NCI-H774 (cell line): Measurements from ENCODE around the gene DNM3.

Experiments used
- DNase-seq: peaks from one replicate; lab custom pipeline; 2025; lab: John Stamatoyannopoulos, UW

DNM3 gene

GRCh38 chr1:172238965-172239364 is 397.7 kb downstream of the DNM3 start:
- no peak for DNase-seq

- DNase-seq, result no peak
These were observed 398.6 kb downstream of the DNM3 start for GRCh38 chr1:172239901-172240300.

GRCh38 chr1:172241540-172241939 is 400.2 kb downstream of the DNM3 start:
- no peak for DNase-seq

- no peak for DNase-seq
These were observed 403.6 kb downstream of the DNM3 start for GRCh38 chr1:172244865-172245264.

GRCh38 chr1:172245788-172246187 is 404.5 kb downstream of the DNM3 start:
- DNase-seq, result no peak

GRCh38 chr1:172246521-172247390 is 405.5 kb downstream of the DNM3 start:
- no peak for DNase-seq

- no peak for DNase-seq
These were observed 410.2 kb downstream of the DNM3 start for GRCh38 chr1:172251486-172251885.

GRCh38 chr1:172252321-172252720 is 411.0 kb downstream of the DNM3 start:
- DNase-seq, result no peak

- DNase-seq, result no peak
These were observed 411.7 kb downstream of the DNM3 start for GRCh38 chr1:172252958-172253357.

- no peak for DNase-seq
These were observed 413.4 kb downstream of the DNM3 start for GRCh38 chr1:172254521-172255222.

GRCh38 chr1:172255223-172255560 is 413.9 kb downstream of the DNM3 start:
- DNase-seq, result no peak

- DNase-seq, result no peak
These were observed 424.6 kb downstream of the DNM3 start for GRCh38 chr1:172265905-172266304.

- no peak for DNase-seq
These were observed 425.4 kb downstream of the DNM3 start for GRCh38 chr1:172266528-172267174.

- no peak for DNase-seq
These were observed 426.9 kb downstream of the DNM3 start for GRCh38 chr1:172268237-172268636.

GRCh38 chr1:172269084-172269483 is 427.8 kb downstream of the DNM3 start:
- peak; percentile 49 for DNase-seq

- DNase-seq, result no peak
These were observed 428.3 kb downstream of the DNM3 start for GRCh38 chr1:172269644-172270043.

GRCh38 chr1:172270605-172271004 is 429.3 kb downstream of the DNM3 start:
- no peak for DNase-seq

GRCh38 chr1:172272087-172272486 is 430.8 kb downstream of the DNM3 start:
- DNase-seq, result no peak

GRCh38 chr1:172273647-172274396 is 432.5 kb downstream of the DNM3 start:
- no peak for DNase-seq

- DNase-seq, result peak; percentile 5
These were observed 434.2 kb downstream of the DNM3 start for GRCh38 chr1:172275478-172275877.

- no peak for DNase-seq
These were observed 435.0 kb downstream of the DNM3 start for GRCh38 chr1:172276120-172276818.

- no peak for DNase-seq
These were observed 436.0 kb downstream of the DNM3 start for GRCh38 chr1:172277275-172277674.
